Measurements from ENCODE around the gene HTRA1.

The HTRA1 gene

GRCh38 chr10:122455376-122456079, 5.8 kb upstream of the HTRA1 start:
- no peak for DNase-seq (ENCODE audit: low spot score)

GRCh38 chr10:122457934-122458333, 3.4 kb upstream of the HTRA1 start:
- no peak for DNase-seq (ENCODE audit: low spot score)

- DNase-seq (ENCODE audit: low spot score), result no peak
Observed at GRCh38 chr10:122458693-122459092, 2.7 kb upstream of the HTRA1 start.

- DNase-seq (ENCODE audit: low spot score), result no peak
Observed at GRCh38 chr10:122459561-122460273, 1.6 kb upstream of the HTRA1 start.

- DNase-seq (ENCODE audit: low spot score), result no peak
Observed at GRCh38 chr10:122460891-122461293, 461 bp upstream of the HTRA1 start.

- no peak for DNase-seq (ENCODE audit: low spot score)
Observed at GRCh38 chr10:122461729-122462532, 578 bp downstream of the HTRA1 start.

GRCh38 chr10:122462533-122463465, 1.4 kb downstream of the HTRA1 start:
- DNase-seq (ENCODE audit: low spot score), result no peak

- DNase-seq (ENCODE audit: low spot score), result no peak
Observed at GRCh38 chr10:122463466-122464249, 2.3 kb downstream of the HTRA1 start.

GRCh38 chr10:122464250-122464510, 2.8 kb downstream of the HTRA1 start:
- no peak for DNase-seq (ENCODE audit: low spot score)

- no peak for DNase-seq (ENCODE audit: low spot score)
Observed at GRCh38 chr10:122464586-122464985, 3.2 kb downstream of the HTRA1 start.

GRCh38 chr10:122465401-122466040, 4.2 kb downstream of the HTRA1 start:
- no peak for DNase-seq (ENCODE audit: low spot score)

- DNase-seq (ENCODE audit: low spot score), result no peak
Observed at GRCh38 chr10:122466951-122467381, 5.6 kb downstream of the HTRA1 start.

- no peak for DNase-seq (ENCODE audit: low spot score)
Observed at GRCh38 chr10:122467701-122468100, 6.3 kb downstream of the HTRA1 start.

- DNase-seq (ENCODE audit: low spot score), result no peak
Observed at GRCh38 chr10:122468307-122468925, 7.1 kb downstream of the HTRA1 start.

- no peak for DNase-seq (ENCODE audit: low spot score)
Observed at GRCh38 chr10:122468926-122469781, 7.8 kb downstream of the HTRA1 start.

- no peak for DNase-seq (ENCODE audit: low spot score)
Observed at GRCh38 chr10:122469848-122470247, 8.5 kb downstream of the HTRA1 start.

GRCh38 chr10:122471531-122472177, 10.3 kb downstream of the HTRA1 start:
- no peak for DNase-seq (ENCODE audit: low spot score)

- no peak for DNase-seq (ENCODE audit: low spot score)
Observed at GRCh38 chr10:122473116-122473515, 11.8 kb downstream of the HTRA1 start.
